ENCODE data around the gene PRXL2A.
"Not testable (repeated sequence)": the region's sequence is repeated elsewhere in the genome, so short reads cannot be mapped to it uniquely, and the experiment has no call there.

Gene PRXL2A

GRCh38 chr10:80474941-80475340 lies 66.6 kb downstream of the PRXL2A start:
- DNase-seq (ENCODE audit: low read depth) = no peak

GRCh38 chr10:80475641-80476040 lies 67.3 kb downstream of the PRXL2A start:
- not testable (repeated sequence) for DNase-seq (ENCODE audit: low read depth)

GRCh38 chr10:80476685-80477084 lies 68.3 kb downstream of the PRXL2A start:
- DNase-seq (ENCODE audit: low read depth) = no peak

- DNase-seq (ENCODE audit: low read depth) = no peak
These were observed 69.5 kb downstream of the PRXL2A start for GRCh38 chr10:80477813-80478212.

GRCh38 chr10:80480373-80480772 lies 72.0 kb downstream of the PRXL2A start:
- not testable (repeated sequence) for DNase-seq (ENCODE audit: low read depth)

GRCh38 chr10:80480852-80481251 lies 72.5 kb downstream of the PRXL2A start:
- no peak for DNase-seq (ENCODE audit: low read depth)

GRCh38 chr10:80484243-80484642 lies 75.9 kb downstream of the PRXL2A start:
- DNase-seq (ENCODE audit: low read depth) = no peak

- no peak for DNase-seq (ENCODE audit: low read depth)
These were observed 76.3 kb downstream of the PRXL2A start for GRCh38 chr10:80484676-80485075.

- no peak for DNase-seq (ENCODE audit: low read depth)
These were observed 77.0 kb downstream of the PRXL2A start for GRCh38 chr10:80485076-80485945.

GRCh38 chr10:80485946-80486764 lies 77.8 kb downstream of the PRXL2A start:
- DNase-seq (ENCODE audit: low read depth) = no peak
